SW480 (cell line): Measurements from ENCODE around the gene STK16.
"Not testable (repeated sequence)": the region's sequence is repeated elsewhere in the genome, so short reads cannot be mapped to it uniquely, and the experiment has no call there.

Experiments used
- DNase-seq: peaks from one replicate; pipeline ENCODE4 v3.0.0-alpha.2; 2016; ENCODE audit warnings: low spot score

Gene STK16

GRCh38 chr2:219271021-219271420, 25.7 kb downstream of the STK16 start:
- DNase-seq, result no peak

- no peak for DNase-seq
These were observed 27.1 kb downstream of the STK16 start for GRCh38 chr2:219272356-219272755.

GRCh38 chr2:219272995-219273394, 27.7 kb downstream of the STK16 start:
- no peak for DNase-seq

GRCh38 chr2:219273937-219274336, 28.7 kb downstream of the STK16 start:
- no peak for DNase-seq

- peak; percentile 81 for DNase-seq
These were observed 29.2 kb downstream of the STK16 start for GRCh38 chr2:219274361-219274921.

- DNase-seq, result peak; percentile 76
These were observed 32.7 kb downstream of the STK16 start for GRCh38 chr2:219277703-219278654.

- DNase-seq, result no peak
These were observed 33.4 kb downstream of the STK16 start for GRCh38 chr2:219278655-219279150.

- peak; percentile 96 for DNase-seq
These were observed 34.1 kb downstream of the STK16 start, which contains the start of gene DNAJB2 for GRCh38 chr2:219279151-219279915. Gene DNAJB2, plus strand, starts transcription at chr2:219279366. Its CDS starts 468 bp downstream, at chr2:219279834.

GRCh38 chr2:219279916-219280516, 34.7 kb downstream of the STK16 start:
- no peak for DNase-seq

GRCh38 chr2:219280651-219281050, 35.4 kb downstream of the STK16 start:
- DNase-seq, result no peak

GRCh38 chr2:219281588-219281987, 36.3 kb downstream of the STK16 start:
- DNase-seq, result no peak

GRCh38 chr2:219282375-219282774, 37.1 kb downstream of the STK16 start:
- no peak for DNase-seq

- DNase-seq, result no peak
These were observed 37.8 kb downstream of the STK16 start for GRCh38 chr2:219282943-219283581.

GRCh38 chr2:219284501-219285372, 39.5 kb downstream of the STK16 start:
- DNase-seq, result no peak

GRCh38 chr2:219285373-219285735, 40.1 kb downstream of the STK16 start:
- no peak for DNase-seq

- DNase-seq, result peak; percentile 92
These were observed 40.7 kb downstream of the STK16 start for GRCh38 chr2:219285894-219286425.

- peak; percentile 88 for DNase-seq
These were observed 41.3 kb downstream of the STK16 start for GRCh38 chr2:219286436-219287115.

GRCh38 chr2:219287116-219287440, 41.8 kb downstream of the STK16 start:
- not testable (repeated sequence) for DNase-seq

- no peak for DNase-seq
These were observed 42.4 kb downstream of the STK16 start for GRCh38 chr2:219287580-219288265.
